ENCODE results near the gene KAZN. TPM values are rescaled to one million over a fixed set of nuclear protein-coding genes. Genes with fewer than 3 reads are reported as not detected.

The KAZN gene
- polyA plus RNA-seq, 1 donor from 2014 or later = 20.6 TPM

DNA sequence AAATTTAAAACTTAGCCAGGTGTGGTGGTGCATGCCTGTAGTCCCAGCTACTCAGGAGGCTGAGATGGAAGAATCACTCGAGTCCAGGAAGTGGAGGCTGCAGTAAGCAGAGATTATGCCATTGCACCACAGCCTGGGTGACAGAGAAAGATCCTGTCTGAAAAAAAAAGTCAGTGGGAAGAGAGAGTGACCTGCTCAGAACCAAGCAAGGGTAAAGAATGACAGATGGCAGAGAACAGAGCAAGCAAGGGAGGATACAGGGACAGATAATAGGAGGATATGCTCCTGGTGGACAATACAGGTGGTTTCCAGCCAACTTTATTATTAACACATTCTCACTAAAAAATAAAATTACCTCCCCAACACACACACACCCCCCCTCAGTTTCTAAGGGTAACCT is 550.5 kb downstream of the KAZN start:
- Histone ChIP-seq H3K4me2 (ENCODE audit: low read length) (no peak overlapping the region), H3K27me3 (ENCODE audit: insufficient read depth, low read depth, low read length) (peaks cover 17% of the 10 kb centered on the region), H4K20me1 (ENCODE audit: insufficient read depth) (no peaks in the 10 kb centered on the region), H3K9me3 (ENCODE audit: low read length) (no peaks in the 10 kb centered on the region), H3K9me2 (ENCODE audit: insufficient read depth, low read length) (no peaks in the 10 kb centered on the region), H2AFZ (ENCODE audit: low read depth, low read length) (no peak overlapping the region), H3K79me2 (replicated peaks; ENCODE audit: insufficient read depth, low read length) (no peaks in the 10 kb centered on the region), H3K4me3 (ENCODE audit: low read length) (no peak overlapping the region), H3K27ac (ENCODE audit: low read length) (no peak overlapping the region), H3K9ac (ENCODE audit: low read length) (no peak overlapping the region), H3K36me3 (ENCODE audit: insufficient read depth, low read length) (no peaks in the 10 kb centered on the region), H3F3A (ENCODE audit: insufficient read depth, low read length, poor library complexity, severe bottlenecking) (no peaks in the 10 kb centered on the region)
- TF ChIP-seq EP300 (conservative IDR thresholded peaks at IDR 0.05; ENCODE audit: poor library complexity, severe bottlenecking) = no peak
- TF ChIP-seq SMC3 (conservative IDR thresholded peaks at IDR 0.05; ENCODE audit: poor library complexity) = no peak

- H3K27ac ChIP-seq (ENCODE audit: low read length) = no peak overlapping the region
- H3K4me3 ChIP-seq (ENCODE audit: low read length) = no peak overlapping the region
- TF ChIP-seq SMC3 (conservative IDR thresholded peaks at IDR 0.05; ENCODE audit: poor library complexity) (no peak), POLR2AphosphoS5 (IDR thresholded peaks at IDR 0.05) (no peak), RAD21 (conservative IDR thresholded peaks at IDR 0.05) (no peak), MXI1 (conservative IDR thresholded peaks at IDR 0.05; ENCODE audit: poor library complexity, severe bottlenecking) (no peak), REST (IDR thresholded peaks at IDR 0.05; ENCODE audit: borderline replicate concordance) (no peak), TAF1 (IDR thresholded peaks at IDR 0.05; ENCODE audit: low read depth) (no peak), EZH2 (IDR thresholded peaks at IDR 0.05; ENCODE audit: borderline replicate concordance, insufficient read depth, low read length, poor library complexity, severe bottlenecking) (no peak), CTCF (IDR thresholded peaks at IDR 0.05; ENCODE audit: poor library complexity, severe bottlenecking) (no peak), EP300 (conservative IDR thresholded peaks at IDR 0.05; ENCODE audit: poor library complexity, severe bottlenecking) (no peak)
- H3K36me3 ChIP-seq (ENCODE audit: insufficient read depth, low read length) = no peaks in the 10 kb centered on the region
- no peaks in the 10 kb centered on the region for H4K20me1 ChIP-seq (ENCODE audit: insufficient read depth)
- H3K9me3 ChIP-seq (ENCODE audit: low read length) = no peaks in the 10 kb centered on the region
- peaks cover 30% of the 10 kb centered on the region for H3K27me3 ChIP-seq (ENCODE audit: insufficient read depth, low read depth, low read length)
- no peaks in the 10 kb centered on the region for H3K79me2 ChIP-seq (replicated peaks; ENCODE audit: insufficient read depth, low read length)
- H2AFZ ChIP-seq (ENCODE audit: low read depth, low read length) = no peak overlapping the region
- H3F3A ChIP-seq (ENCODE audit: insufficient read depth, low read length, poor library complexity, severe bottlenecking) = no peaks in the 10 kb centered on the region
- H3K9ac ChIP-seq (ENCODE audit: low read length) = no peak overlapping the region
- no peak overlapping the region for H3K4me2 ChIP-seq (ENCODE audit: low read length)
- no peaks in the 10 kb centered on the region for H3K9me2 ChIP-seq (ENCODE audit: insufficient read depth, low read length)
Measured at GRCh38 chr1:15150376-15150775, 551.9 kb downstream of the KAZN start.

GRCh38 chr1:15151377-15151806 is 552.9 kb downstream of the KAZN start:
- TF ChIP-seq POLR2AphosphoS5 (IDR thresholded peaks at IDR 0.05) (no peak), MXI1 (conservative IDR thresholded peaks at IDR 0.05; ENCODE audit: poor library complexity, severe bottlenecking) (no peak), RAD21 (conservative IDR thresholded peaks at IDR 0.05) (no peak), SMC3 (conservative IDR thresholded peaks at IDR 0.05; ENCODE audit: poor library complexity) (no peak), TAF1 (IDR thresholded peaks at IDR 0.05; ENCODE audit: low read depth) (no peak), EZH2 (IDR thresholded peaks at IDR 0.05; ENCODE audit: borderline replicate concordance, insufficient read depth, low read length, poor library complexity, severe bottlenecking) (no peak), REST (IDR thresholded peaks at IDR 0.05; ENCODE audit: borderline replicate concordance) (no peak), EP300 (conservative IDR thresholded peaks at IDR 0.05; ENCODE audit: poor library complexity, severe bottlenecking) (no peak), CTCF (IDR thresholded peaks at IDR 0.05; ENCODE audit: poor library complexity, severe bottlenecking) (no peak)
- H3K36me3 ChIP-seq (ENCODE audit: insufficient read depth, low read length) = no peaks in the 10 kb centered on the region
- no peak overlapping the region for H3K9ac ChIP-seq (ENCODE audit: low read length)
- no peaks in the 10 kb centered on the region for H3K9me3 ChIP-seq (ENCODE audit: low read length)
- no peaks in the 10 kb centered on the region for H4K20me1 ChIP-seq (ENCODE audit: insufficient read depth)
- no peak overlapping the region for H3K27ac ChIP-seq (ENCODE audit: low read length)
- H3K27me3 ChIP-seq (ENCODE audit: insufficient read depth, low read depth, low read length) = peaks cover 30% of the 10 kb centered on the region
- H3K4me2 ChIP-seq (ENCODE audit: low read length) = no peak overlapping the region
- H3K4me3 ChIP-seq (ENCODE audit: low read length) = no peak overlapping the region
- no peak overlapping the region for H2AFZ ChIP-seq (ENCODE audit: low read depth, low read length)
- no peaks in the 10 kb centered on the region for H3F3A ChIP-seq (ENCODE audit: insufficient read depth, low read length, poor library complexity, severe bottlenecking)
- no peaks in the 10 kb centered on the region for H3K9me2 ChIP-seq (ENCODE audit: insufficient read depth, low read length)
- no peaks in the 10 kb centered on the region for H3K79me2 ChIP-seq (replicated peaks; ENCODE audit: insufficient read depth, low read length)
